Sigmoid colon (tissue), 7 donors: ENCODE data around the gene HARS1. TPM values are rescaled to one million over a fixed set of nuclear protein-coding genes. Genes with fewer than 3 reads are reported as not detected.
A peak's percentile ranks its signal among the peaks of the same experiment; 100 is the strongest.
"Not testable (repeated sequence)": the region's sequence is repeated elsewhere in the genome, so short reads cannot be mapped to it uniquely, and the experiment has no call there.

Experiments used
- DNase-seq: peaks from one replicate; pipeline ENCODE4 v3.0.0-alpha.2; 2019
- H3K27ac ChIP-seq, 4 donors: fragments of 200-600 bp; sonication (generic); one replicate each; pipeline ENCODE4 v1.5.1; 2016 to 2019; ENCODE audit warnings: mild to moderate bottlenecking in 1 of 4
- H3K27me3 ChIP-seq, 3 donors: fragments of 200-600 bp; sonication (generic); one replicate each; pipeline ENCODE4 v1.5.1; 2019; ENCODE audit warnings: mild to moderate bottlenecking in 1 of 3
- H3K36me3 ChIP-seq, 4 donors: fragments of 200-600 bp; sonication (generic); one replicate each; pipeline ENCODE4 v1.5.1; 2016 to 2019
- H3K4me1 ChIP-seq, 4 donors: fragments of 200-600 bp; sonication (generic); one replicate each; pipeline ENCODE4 v1.5.1; 2017 to 2019
- H3K4me3 ChIP-seq, 4 donors: fragments of 200-600 bp; sonication (generic); one replicate each; pipeline ENCODE4 v1.5.1; 2017 to 2019; ENCODE audit warnings: mild to moderate bottlenecking in 2 of 4, moderate library complexity in 1 of 4
- H3K9me3 ChIP-seq, 4 donors: fragments of 200-600 bp in 3 of 4; sonication (generic) in 3 of 4; one replicate each; pipeline versions ENCODE4 v1.5.1 to v1.6.1; 2013 to 2019
- CTCF ChIP-seq, 4 experiments: fragments of 450-650 bp in 3 of 4; fragments of 200-600 bp in 1 of 4; IDR thresholded peaks; one replicate each; pipeline ENCODE4 v1.5.1; 2016 to 2019; ENCODE audit warnings: antibody characterized with exemption in 4 of 4, mild to moderate bottlenecking in 3 of 4, moderate library complexity in 2 of 4
- EP300 ChIP-seq, 4 donors: sonication (generic); formaldehyde crosslinking; IDR thresholded peaks; one replicate each; pipeline ENCODE4 v1.6.1; 2017; ENCODE audit warnings: antibody characterized with exemption in 4 of 4
- POLR2A ChIP-seq, 2 donors: fragments of 450-650 bp; IDR thresholded peaks; one replicate each; pipeline ENCODE4 v1.6.1; 2016; ENCODE audit warnings: antibody characterized with exemption in 2 of 2, mild to moderate bottlenecking in 2 of 2, moderate library complexity in 2 of 2
- POLR2AphosphoS5 ChIP-seq, 4 donors: sonication (generic); formaldehyde crosslinking; IDR thresholded peaks; one replicate each; pipeline ENCODE4 v1.6.1; 2017; ENCODE audit warnings: antibody characterized with exemption in 4 of 4
- WGBS, 2 donors: extraction: QIAGEN DNeasy Blood & Tissue Kit; methylation state at CpG; one replicate each; pipeline ENCODE4 v1.1.7; 2013; 5-methylcytosine and 5-hydroxymethylcytosine counted together
- intact Hi-C: fragments of 100-400 bp; cut with DNase I; formaldehyde crosslinking; loops from one replicate; pipeline ENCODE4 v1.15.1; 2023
- polyA plus RNA-seq, 3 donors: library from polyadenylated mRNA; stranded (reverse); fragments of 200-250 nt; gene quantifications; one replicate each; pipeline ENCODE4 v1.2.3, GENCODE V29; 2013
- total RNA-seq, 4 donors: library from RNA; depleted of rRNA; stranded (reverse); fragments of >200 nt; gene quantifications; one replicate each; pipeline ENCODE4 v1.1.0, GENCODE V29; 2016
- donor health status: healthy with polysubstance abuse.
- donor health status: Bipolar disorder and iron deficiency.
- donor health status: healthy.

HARS1 gene
- total and polyA plus RNA-seq, 7 donors = 35.2 to 60.2 (median 41.0) TPM

GRCh38 chr5:140710899-140711552 lies 19.9 kb upstream of the HARS1 start:
- 0 to 1% methylated on average over 27 of the region's 27 CpGs for WGBS, 2 donors
- DNase-seq = peak; percentile 93
- no peaks in the 10 kb centered on the region for H3K27me3 ChIP-seq
- peaks cover 0 to 12% (median 0%) of the 10 kb centered on the region in 4 donors for H3K4me1 ChIP-seq
- intact Hi-C loops = loop anchor here (2.0 kb wide), 1 partner anchor 164 kb away; the partner anchor contains the start of gene EIF4EBP3
- peaks cover 0 to 15% (median 1%) of the 10 kb centered on the region in 4 donors for H3K36me3 ChIP-seq
- no peak for TF ChIP-seq CTCF (IDR thresholded peaks at IDR 0.05)
- TF ChIP-seq POLR2A (IDR thresholded peaks at IDR 0.05) = peak in 1 of 2 donors; percentile 8
- peak; percentile 35 to 77 (median 64) for TF ChIP-seq POLR2AphosphoS5 (IDR thresholded peaks at IDR 0.05)
- no peak for TF ChIP-seq EP300 (IDR thresholded peaks at IDR 0.05)
- peak overlapping the region; percentile 35 to 61 (median 50) for H3K4me3 ChIP-seq
- no peaks in the 10 kb centered on the region for H3K9me3 ChIP-seq
- peak overlapping the region; percentile 74 to 92 (median 86) for H3K27ac ChIP-seq

- not testable (repeated sequence) for H3K27ac ChIP-seq, DNase-seq, H3K4me3 ChIP-seq, H3K9me3 ChIP-seq, H3K27me3 ChIP-seq
- 83 to 92% methylated on average over 9 of the region's 9 CpGs for WGBS, 2 donors
- intact Hi-C loops = loop anchor here (10.0 kb wide), 1 partner anchor 464 kb away; no protein-coding TSS in a partner anchor
- peaks cover 0 to 12% (median 0%) of the 10 kb centered on the region in 4 donors for H3K4me1 ChIP-seq
- H3K36me3 ChIP-seq = peaks cover 0 to 38% (median 13%) of the 10 kb centered on the region in 4 donors
These were observed 17.6 kb upstream of the HARS1 start for GRCh38 chr5:140708787-140709186.

DNA sequence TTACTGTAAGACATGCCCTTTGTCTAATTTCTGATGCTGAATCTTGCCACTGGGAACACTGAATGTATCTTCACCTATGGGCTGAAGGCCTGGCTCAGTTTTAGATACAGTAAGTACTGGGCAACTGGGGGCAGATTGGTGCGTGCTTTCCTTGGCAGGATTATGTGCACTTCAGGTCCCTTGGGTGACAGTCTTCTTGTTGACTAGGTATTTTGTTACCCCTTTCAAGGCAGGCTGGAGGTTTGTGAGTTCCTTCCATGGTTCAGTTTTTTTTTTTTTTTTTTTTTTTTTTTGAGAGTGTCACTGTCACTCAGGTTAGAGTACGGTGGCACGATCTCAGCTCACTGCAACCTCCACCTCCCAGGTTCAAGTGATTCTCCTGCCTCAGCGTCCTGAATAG lies 16.6 kb upstream of the HARS1 start:
- TF ChIP-seq POLR2AphosphoS5 (IDR thresholded peaks at IDR 0.05) = no peak
- no peak for TF ChIP-seq CTCF (IDR thresholded peaks at IDR 0.05)
- no peak for TF ChIP-seq EP300 (IDR thresholded peaks at IDR 0.05)
- TF ChIP-seq POLR2A (IDR thresholded peaks at IDR 0.05) = no peak
- Histone ChIP-seq H3K9me3 (no peaks in the 10 kb centered on the region), H3K4me3 (no peak overlapping the region), H3K36me3 (peaks cover 0 to 47% (median 20%) of the 10 kb centered on the region in 4 donors), H3K27me3 (no peaks in the 10 kb centered on the region), H3K27ac (no peak overlapping the region), H3K4me1 (peaks cover 0 to 12% (median 0%) of the 10 kb centered on the region in 4 donors)
- intact Hi-C loops = loop anchor here (10.0 kb wide), 1 partner anchor 463 kb away; no protein-coding TSS in a partner anchor
- DNase-seq = no peak
- 91 to 97% methylated on average over 4 of the region's 4 CpGs for WGBS, 2 donors

DNA sequence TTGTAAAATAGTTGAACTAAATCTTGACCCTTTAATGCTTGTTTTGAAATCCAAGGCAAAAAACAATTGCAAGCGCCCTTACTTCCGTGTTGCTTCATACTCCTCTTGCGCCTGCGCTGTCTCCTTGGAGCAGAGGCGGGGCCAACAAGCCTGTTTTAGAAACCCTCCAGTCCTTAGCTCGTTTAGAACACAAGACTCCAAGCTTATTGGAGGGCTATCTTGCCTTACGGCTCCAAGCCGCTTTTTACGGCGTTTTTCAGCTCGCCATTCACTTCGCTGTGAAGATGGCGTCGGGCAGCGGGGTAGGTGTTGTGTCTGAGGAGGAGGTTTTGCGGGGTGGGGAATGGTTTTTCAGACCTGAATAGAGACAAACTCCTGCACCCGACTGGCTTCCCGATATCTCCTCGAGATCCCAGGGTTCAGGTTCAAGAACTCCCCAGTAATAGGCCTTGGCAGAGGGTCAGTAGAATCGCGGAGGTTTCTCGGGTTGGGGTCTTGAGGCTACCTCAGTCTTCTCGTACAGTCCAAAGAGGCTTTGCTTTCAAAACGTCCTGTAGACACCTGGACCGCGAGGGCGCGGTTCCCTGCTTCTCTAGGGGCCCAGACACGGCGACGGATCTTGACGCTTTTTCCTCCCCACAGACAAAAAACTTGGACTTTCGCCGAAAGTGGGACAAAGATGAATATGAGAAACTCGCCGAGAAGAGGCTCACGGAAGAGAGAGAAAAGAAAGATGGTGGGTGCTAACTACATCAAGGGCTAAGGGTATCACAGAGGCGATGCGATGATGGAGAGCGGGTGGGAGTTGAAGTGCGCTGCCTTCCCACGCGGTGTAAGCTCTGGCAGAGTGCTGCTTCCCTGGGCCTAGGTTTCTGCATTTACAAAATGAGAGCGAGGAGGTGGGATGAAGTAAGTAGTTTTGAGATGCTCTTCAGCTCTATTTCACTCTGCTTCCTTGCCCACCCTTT lies 9.3 kb upstream of the HARS1 start, which contains the start of gene ZMAT2:
ZMAT2 (plus strand) TSS at position 271 of the 968 bp plus-strand sequence; CDS start at position 285, 14 bp downstream.
- Histone ChIP-seq H3K4me1 (peaks cover 0 to 17% (median 16%) of the 10 kb centered on the region in 4 donors), H3K27ac (peak within 1 kb of the TSS; percentile 78 to 80 (median 78)), H3K36me3 (peaks cover 28 to 82% (median 55%) of the 10 kb centered on the region in 4 donors), H3K27me3 (no peaks in the 10 kb centered on the region), H3K9me3 (no peaks in the 10 kb centered on the region), H3K4me3 (peak within 1 kb of the TSS; percentile 76 to 88 (median 79))
- DNase-seq = peak; percentile 98
- intact Hi-C loops = loop anchor here (10.0 kb wide), 1 partner anchor 456 kb away; no protein-coding TSS in a partner anchor
- 1 to 2% methylated on average over 44 of the region's 44 CpGs for WGBS, 2 donors
- TF ChIP-seq EP300 (IDR thresholded peaks at IDR 0.05) (no peak), POLR2AphosphoS5 (IDR thresholded peaks at IDR 0.05) (peak; percentile 87 to 96 (median 94)), POLR2A (IDR thresholded peaks at IDR 0.05) (peak; percentile 64 to 83)

DNA sequence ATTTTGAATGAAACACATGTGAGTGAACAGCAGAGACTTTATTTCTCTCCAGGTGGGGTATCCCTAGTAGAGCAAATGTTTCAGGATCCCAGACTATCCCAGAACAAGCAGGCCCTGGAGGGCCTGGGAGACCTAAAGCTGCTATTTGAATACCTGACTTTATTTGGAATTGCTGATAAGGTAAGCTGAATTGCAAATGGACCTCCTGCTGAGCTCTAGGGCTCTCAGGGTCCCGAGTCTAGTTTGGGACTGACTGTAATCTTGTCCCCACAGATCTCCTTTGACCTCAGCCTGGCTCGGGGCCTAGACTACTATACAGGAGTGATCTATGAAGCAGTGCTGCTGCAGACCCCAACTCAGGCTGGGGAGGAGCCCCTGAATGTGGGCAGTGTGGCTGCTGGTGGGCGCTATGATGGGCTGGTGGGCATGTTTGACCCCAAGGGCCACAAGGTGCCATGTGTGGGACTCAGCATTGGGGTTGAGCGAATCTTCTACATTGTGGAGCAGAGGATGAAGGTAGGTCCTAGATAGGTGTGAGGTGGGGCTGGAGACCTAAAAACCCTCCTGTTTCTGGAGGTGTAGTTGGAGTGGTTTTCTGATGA lies 5.8 kb upstream of the HARS1 start:
- H3K9me3 ChIP-seq = no peaks in the 10 kb centered on the region
- no peaks in the 10 kb centered on the region for H3K27me3 ChIP-seq
- no peak overlapping the region for H3K27ac ChIP-seq
- peaks cover 0 to 30% (median 29%) of the 10 kb centered on the region in 4 donors for H3K4me1 ChIP-seq
- no peak overlapping the region for H3K4me3 ChIP-seq
- H3K36me3 ChIP-seq = peaks cover 28 to 70% (median 51%) of the 10 kb centered on the region in 4 donors
- 93 to 94% methylated on average over 4 of the region's 4 CpGs for WGBS, 2 donors
- no peak for DNase-seq
- TF ChIP-seq EP300 (IDR thresholded peaks at IDR 0.05) = no peak
- no peak for TF ChIP-seq POLR2A (IDR thresholded peaks at IDR 0.05)
- no peak for TF ChIP-seq CTCF (IDR thresholded peaks at IDR 0.05)
- no peak for TF ChIP-seq POLR2AphosphoS5 (IDR thresholded peaks at IDR 0.05)
- intact Hi-C loops = no loop called here
